Measurements from ENCODE around the gene SAE1. TPM values are rescaled to one million over a fixed set of nuclear protein-coding genes. Genes with fewer than 3 reads are reported as not detected.

The SAE1 gene
- total RNA-seq, 1 experiment from 2014 or later: 234 TPM

GRCh38 chr19:47239610-47240296, 109.1 kb downstream of the SAE1 start:
- H3K23ac ChIP-seq (ENCODE audit: insufficient read length, low read depth, low read length): no peak overlapping the region
- no peak overlapping the region for H2AK5ac ChIP-seq (ENCODE audit: insufficient read length, low read length)
- no peak overlapping the region for H3K56ac ChIP-seq (ENCODE audit: insufficient read length, low read depth, low read length)
- peaks cover 14% of the 10 kb centered on the region for H3K23me2 ChIP-seq (ENCODE audit: insufficient read length, low read depth, low read length, poor library complexity, severe bottlenecking)
- no CpG with 5 or more reads among the region's 62 CpGs for WGBS (ENCODE audit: extremely low coverage, insufficient read length, low lambda C conversion rate)
- TF ChIP-seq CTCF (conservative IDR thresholded peaks at IDR 0.05): no peak
- H3K79me2 ChIP-seq (ENCODE audit: insufficient read depth, low read length): no peaks in the 10 kb centered on the region
- no peak overlapping the region for H2BK5ac ChIP-seq (ENCODE audit: insufficient read length, low read length)
- H3K9me3 Mint-ChIP-seq: peaks cover 0 to 3% of the 10 kb centered on the region in 2 experiments; a peak in 2 of 5 replicates
- peak; percentile 78 for DNase-seq
- peaks cover 15 to 24% of the 10 kb centered on the region in 2 experiments for H3K4me1 Mint-ChIP-seq
- peak overlapping the region; percentile 81 for H3K4me2 ChIP-seq (ENCODE audit: insufficient read depth, insufficient read length, low read length)
- no peak overlapping the region for H2BK20ac ChIP-seq (ENCODE audit: low read depth, low read length, poor library complexity, severe bottlenecking)
- no peak overlapping the region for H2BK120ac ChIP-seq (ENCODE audit: low read depth, low read length, poor library complexity, severe bottlenecking)
- H4K91ac ChIP-seq (ENCODE audit: insufficient read length, low read depth, low read length): no peak overlapping the region
- H3T11ph ChIP-seq (ENCODE audit: low read length): no peak overlapping the region
- H3K9me3 ChIP-seq (ENCODE audit: control insufficient read depth, low read depth, low read length): no peaks in the 10 kb centered on the region
- H3K4ac ChIP-seq (ENCODE audit: low read depth, low read length): no peak overlapping the region
- no peak overlapping the region for H3K18ac ChIP-seq (ENCODE audit: insufficient read length, low read depth, low read length)
- no peak overlapping the region for H3K14ac ChIP-seq (ENCODE audit: insufficient read depth, low read length)
- no peak overlapping the region for H2BK12ac ChIP-seq (ENCODE audit: insufficient read length, low read depth, low read length)
- H3K4me1 ChIP-seq (ENCODE audit: insufficient read depth, low read length): peaks cover 3% of the 10 kb centered on the region; the same call in 1 of the 2 replicates
- no peaks in the 10 kb centered on the region; a peak in 1 of 7 replicates for H3K36me3 Mint-ChIP-seq (ENCODE audit: insufficient read depth in 1 of 3, low read depth in 3 of 3)
- no peak overlapping the region for H3K9ac ChIP-seq (ENCODE audit: extremely low read depth, insufficient read length, low read length)
- H3K27me3 Mint-ChIP-seq (ENCODE audit: low read depth): peaks cover 28% of the 10 kb centered on the region
- H3K27ac ChIP-seq (ENCODE audit: insufficient read length, low read depth, low read length): no peak overlapping the region
- H3K27ac Mint-ChIP-seq: no peak overlapping the region
- no peak overlapping the region for H2AFZ ChIP-seq (ENCODE audit: low read length)
- no peak overlapping the region for H2BK15ac ChIP-seq (ENCODE audit: low read depth, low read length)
- no peak overlapping the region for H4K5ac ChIP-seq (ENCODE audit: insufficient read length, low read depth, low read length)
- H3K27me3 ChIP-seq (ENCODE audit: insufficient read depth, low read length): peaks cover 2% of the 10 kb centered on the region; the same call in 1 of the 2 replicates
- H3K4me3 Mint-ChIP-seq: peak overlapping the region; percentile 22 to 69
- H4K8ac ChIP-seq (replicated peaks; ENCODE audit: insufficient read length, low read depth, low read length): no peak overlapping the region
- no peaks in the 10 kb centered on the region for H4K20me1 ChIP-seq (ENCODE audit: control insufficient read depth, insufficient read depth, insufficient read length)
- no peaks in the 10 kb centered on the region for H3K79me1 ChIP-seq (ENCODE audit: insufficient read depth, low read depth, low read length, poor library complexity, severe bottlenecking)

All from H9 (cell line).